H54 (cell line): ENCODE results near the gene DHX40.
"Not testable (repeated sequence)": the region's sequence is repeated elsewhere in the genome, so short reads cannot be mapped to it uniquely, and the experiment has no call there.

Experiments
- DNase-seq: peaks from one replicate; pipeline ENCODE4 v3.0.0; 2011; ENCODE audit warnings: low spot score, mixed read lengths; ENCODE audit not compliant: insufficient read length
- FAIRE-seq: peaks from 3 replicates; lab custom pipeline; 2011; peaks lifted over from hg19 to GRCh38; lab: Jason Lieb, UNC
- POLR2A ChIP-seq: IDR thresholded peaks from 2 replicates; pipeline ENCODE4 v1.6.1; 2011; ENCODE audit warnings: low read depth, mild to moderate bottlenecking, low read length

Gene DHX40

GRCh38 chr17:59542960-59543635 is 22.3 kb upstream of the DHX40 start:
- TF ChIP-seq POLR2A, result no peak
- FAIRE-seq, result no peak
- DNase-seq, result no peak

GRCh38 chr17:59545942-59546341 is 19.5 kb upstream of the DHX40 start:
- no peak for TF ChIP-seq POLR2A
- no peak for FAIRE-seq
- DNase-seq, result no peak

- no peak for TF ChIP-seq POLR2A
- FAIRE-seq (peak; percentile 69), DNase-seq (no peak)
Observed at GRCh38 chr17:59547131-59547915, 18.1 kb upstream of the DHX40 start.

GRCh38 chr17:59548985-59549384 is 16.4 kb upstream of the DHX40 start:
- DNase-seq, FAIRE-seq: not testable (repeated sequence)

GRCh38 chr17:59550703-59551102 is 14.7 kb upstream of the DHX40 start:
- DNase-seq, result no peak
- TF ChIP-seq POLR2A, result no peak
- FAIRE-seq, result no peak

GRCh38 chr17:59558039-59558438 is 7.4 kb upstream of the DHX40 start:
- no peak for TF ChIP-seq POLR2A
- FAIRE-seq (no peak), DNase-seq (no peak)

- FAIRE-seq (no peak), DNase-seq (no peak)
Observed at GRCh38 chr17:59558953-59559352, 6.5 kb upstream of the DHX40 start.

GRCh38 chr17:59561042-59561441 is 4.4 kb upstream of the DHX40 start:
- no peak for TF ChIP-seq POLR2A
- FAIRE-seq (peak; percentile 61), DNase-seq (peak; percentile 35)

More at GRCh38 chr17:59558953-59559352, 6.5 kb upstream of the DHX40 start:
- no peak for TF ChIP-seq POLR2A

GRCh38 chr17:59565959-59566324 is 532 bp downstream of the DHX40 start:
- no peak for TF ChIP-seq POLR2A
- DNase-seq (peak; percentile 72), FAIRE-seq (peak; percentile 91)

GRCh38 chr17:59569151-59569550 is 3.7 kb downstream of the DHX40 start:
- DNase-seq, FAIRE-seq: not testable (repeated sequence)

- DNase-seq, result no peak
- TF ChIP-seq POLR2A, result no peak
- FAIRE-seq, result no peak
Observed at GRCh38 chr17:59572301-59572924, 7.0 kb downstream of the DHX40 start.

GRCh38 chr17:59584168-59584567 is 18.8 kb downstream of the DHX40 start:
- DNase-seq, FAIRE-seq: not testable (repeated sequence)

GRCh38 chr17:59600169-59600568 is 34.8 kb downstream of the DHX40 start:
- no peak for DNase-seq
- no peak for FAIRE-seq
- TF ChIP-seq POLR2A, result no peak

- FAIRE-seq (no peak), DNase-seq (no peak)
- TF ChIP-seq POLR2A, result no peak
Observed at GRCh38 chr17:59601130-59601529, 35.7 kb downstream of the DHX40 start.
